Activated CD4-positive, alpha-beta T cell treated with anti-CD3 and anti-CD28 coated beads for 1 hour (primary cell): Measurements from ENCODE around the gene MOSPD3.

ENCODE experiments used
- DNase-seq: peaks from one replicate; pipeline ENCODE4 v3.0.0-alpha.2; 2020

Gene MOSPD3

GRCh38 chr7:100575746-100576383 is 36.5 kb upstream of the MOSPD3 start:
- DNase-seq = no peak

DNA sequence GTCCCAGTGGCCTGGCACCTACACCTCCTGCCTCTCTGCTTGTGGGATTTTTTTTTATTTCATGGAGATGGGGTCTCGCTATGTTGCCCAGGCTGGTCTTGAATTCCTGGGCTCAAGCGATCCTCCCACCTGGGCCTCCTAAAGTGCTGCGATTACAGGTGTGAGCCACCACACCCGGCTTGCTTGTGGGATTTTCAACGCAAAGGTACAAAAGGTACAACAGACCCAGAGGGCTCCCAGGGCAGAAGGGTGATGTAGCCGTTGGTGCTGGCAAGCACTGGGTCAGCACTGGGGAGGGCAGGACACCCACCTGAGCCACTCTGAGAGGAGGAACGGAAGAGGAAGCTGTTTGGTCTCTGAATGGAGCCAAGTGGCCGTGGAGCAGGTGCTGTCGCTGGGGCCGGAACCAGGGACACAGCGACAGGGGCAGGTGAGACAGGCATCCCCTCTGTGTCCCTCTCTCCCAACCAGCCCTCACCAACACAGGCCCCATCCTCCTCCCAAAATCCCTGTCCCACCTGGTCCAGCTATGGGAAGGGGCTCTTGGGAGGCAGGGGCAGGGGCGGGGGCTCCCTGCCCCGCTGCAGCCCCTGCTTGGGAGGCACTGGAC is 35.9 kb upstream of the MOSPD3 start:
- no peak for DNase-seq

GRCh38 chr7:100577103-100577502 is 35.2 kb upstream of the MOSPD3 start:
- DNase-seq = no peak

- DNase-seq = no peak
These were observed 34.8 kb upstream of the MOSPD3 start for GRCh38 chr7:100577507-100577906.

GRCh38 chr7:100578246-100579183 is 33.8 kb upstream of the MOSPD3 start:
- no peak for DNase-seq

DNA sequence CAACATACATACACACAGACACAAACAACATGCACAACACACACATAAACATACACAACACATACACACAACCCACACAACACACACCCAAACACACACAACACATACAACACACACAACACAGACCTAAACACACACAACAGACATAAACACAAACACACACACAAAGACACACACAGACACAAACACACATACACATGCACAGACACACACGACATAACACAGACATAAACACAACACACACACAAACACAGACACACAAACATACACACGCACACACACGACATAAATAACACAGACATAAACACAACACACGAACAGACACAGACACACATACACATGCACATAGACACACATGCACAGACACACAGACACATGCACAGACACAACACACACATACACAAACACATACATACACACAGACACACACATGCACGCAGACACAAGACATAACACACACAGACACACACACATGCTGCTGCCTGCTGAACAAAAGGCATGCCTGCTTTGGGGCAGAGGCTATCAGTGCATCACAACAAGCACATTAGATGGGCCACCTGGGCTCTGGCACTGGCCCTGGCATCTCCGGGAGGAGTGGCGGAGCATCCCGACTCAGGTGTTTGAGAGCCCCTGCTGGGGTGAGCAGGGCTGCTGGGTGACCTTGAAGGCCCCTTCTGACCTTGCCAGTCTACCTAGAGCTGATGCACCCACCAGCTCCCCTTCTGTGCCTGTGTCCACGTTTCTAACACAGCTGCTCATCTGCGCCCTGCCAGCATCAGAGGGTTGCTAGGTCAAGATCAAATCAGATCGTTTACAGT is 31.7 kb upstream of the MOSPD3 start:
- DNase-seq = no peak

- no peak for DNase-seq
These were observed 30.2 kb upstream of the MOSPD3 start for GRCh38 chr7:100582041-100582579.

GRCh38 chr7:100582650-100583049 is 29.7 kb upstream of the MOSPD3 start:
- DNase-seq = no peak

DNA sequence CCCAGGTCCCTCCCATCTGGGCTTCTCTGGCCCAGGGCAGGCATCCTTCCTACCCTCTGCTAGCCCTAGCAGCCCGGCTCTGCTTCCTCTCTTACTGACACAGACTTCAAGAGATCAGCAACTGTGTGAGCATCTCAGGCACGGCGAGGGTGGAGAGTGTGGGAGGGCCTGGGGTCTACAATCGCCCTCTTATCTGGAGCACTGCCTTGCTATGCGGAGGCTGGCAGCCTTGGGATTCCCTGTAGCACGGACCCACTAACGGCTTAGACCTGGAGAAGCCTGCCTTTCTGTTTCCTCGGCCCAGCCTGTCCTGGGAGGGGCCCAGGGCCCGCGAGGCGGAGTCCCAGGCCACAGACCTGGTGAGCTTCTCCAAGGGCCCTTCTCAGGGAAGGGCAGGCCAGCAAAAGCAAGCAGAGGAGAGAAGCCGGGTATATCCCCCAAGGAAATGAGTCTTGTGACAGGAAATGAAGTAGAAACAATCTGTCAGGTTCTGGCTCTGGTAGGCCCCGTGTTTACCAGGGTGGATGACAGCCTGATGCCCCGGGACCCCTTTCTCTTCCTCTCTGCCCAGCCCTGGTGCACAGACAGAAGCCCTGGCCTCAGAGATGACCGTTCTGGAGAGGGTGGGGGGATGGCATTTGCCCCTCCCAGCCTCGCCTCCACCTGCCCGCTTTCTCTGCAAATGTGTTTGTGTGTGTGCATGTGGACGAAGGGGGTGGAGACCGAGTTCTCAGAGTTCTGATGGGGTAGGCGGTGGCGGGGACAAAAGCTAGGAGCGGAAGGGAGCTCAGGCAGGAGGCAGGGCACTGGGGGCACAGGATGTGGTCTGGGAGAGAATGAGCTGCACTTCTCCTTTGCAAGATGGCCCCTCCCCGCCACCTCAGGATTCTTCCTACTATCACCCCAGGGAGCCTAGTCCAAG is 28.9 kb upstream of the MOSPD3 start:
- no peak for DNase-seq

- DNase-seq = no peak
These were observed 28.2 kb upstream of the MOSPD3 start for GRCh38 chr7:100584054-100584682.

DNA sequence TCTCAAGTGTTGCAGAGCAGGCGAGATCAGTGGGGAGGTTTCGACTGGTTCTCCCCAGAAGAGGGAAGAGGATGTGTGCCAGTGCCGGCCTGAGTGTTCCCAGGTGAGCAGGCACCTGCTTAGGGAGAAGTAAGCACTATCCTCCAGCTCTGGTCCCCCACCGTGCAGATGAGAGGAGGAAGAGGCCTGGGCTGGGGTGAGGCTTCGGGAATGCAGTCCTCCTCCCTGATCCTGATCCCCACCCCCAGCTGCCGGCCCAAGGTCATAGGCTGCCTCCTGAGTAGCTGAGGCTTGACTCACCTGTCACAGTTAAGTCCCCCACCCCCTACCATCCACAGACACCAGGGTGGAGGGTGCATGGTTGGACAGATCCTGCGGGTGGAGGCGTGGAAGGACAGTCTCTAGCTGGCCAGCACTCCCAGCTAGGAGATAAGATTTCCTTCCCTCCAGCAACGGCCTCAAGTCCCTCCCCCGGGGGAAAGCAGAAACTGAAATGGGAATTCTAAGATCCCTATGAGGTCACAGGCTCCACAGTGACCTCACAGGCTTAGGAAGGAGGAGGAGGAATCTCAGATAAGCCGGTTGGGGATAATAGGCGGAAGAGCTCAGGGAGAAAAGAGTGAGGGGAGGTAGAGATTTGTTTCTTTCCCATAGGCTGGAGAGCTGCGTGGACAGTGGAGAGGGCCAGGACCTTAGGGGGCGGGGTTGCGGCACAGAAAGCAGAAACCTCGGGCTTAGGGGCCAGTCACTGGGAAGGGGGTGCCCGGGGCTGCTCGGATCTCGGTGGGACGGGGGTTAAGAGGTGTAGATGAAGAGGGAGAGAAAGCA is 27.4 kb upstream of the MOSPD3 start:
- DNase-seq = no peak

DNA sequence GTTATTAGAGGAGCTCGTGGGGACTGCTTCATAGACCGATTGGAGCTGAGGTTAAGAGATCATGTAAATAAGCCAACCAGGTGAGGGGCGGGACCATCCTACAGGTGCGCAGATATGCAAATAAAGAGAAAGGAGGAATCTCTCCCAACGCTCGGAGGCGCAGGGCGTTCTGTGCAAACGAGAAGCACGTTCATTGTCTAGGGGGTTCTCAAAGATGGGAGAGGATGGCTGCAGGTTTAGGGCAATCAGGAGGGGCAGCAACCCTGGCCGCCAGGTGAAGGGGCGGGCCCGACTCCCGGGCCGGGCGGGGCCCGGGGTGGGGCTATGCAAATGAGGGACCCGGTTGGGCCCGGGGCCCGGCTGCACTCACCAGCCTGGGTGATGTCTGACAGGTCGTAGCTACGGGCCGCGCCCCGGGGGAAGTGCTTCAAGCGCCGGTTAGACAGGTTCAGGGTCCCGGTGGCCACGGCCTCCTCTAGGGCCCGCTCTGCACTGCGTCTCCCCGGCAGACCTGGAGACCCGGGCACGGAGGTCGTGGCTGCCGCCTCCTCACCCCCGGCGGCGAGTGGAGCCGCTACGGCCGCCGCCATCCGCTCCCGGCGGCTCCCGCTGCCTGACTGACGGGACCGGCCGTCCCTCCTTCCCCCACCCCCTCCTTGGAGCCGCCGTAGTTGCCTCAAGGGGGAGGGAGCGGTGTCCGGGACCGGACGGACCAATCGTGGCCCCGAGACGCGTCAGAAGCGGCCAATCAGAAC is 26.7 kb upstream of the MOSPD3 start, which contains the start of gene LRCH4:
Gene LRCH4, minus strand, starts transcription at position 619 of the 755 bp plus-strand sequence. Its CDS starts 29 bp downstream, at position 590.
- DNase-seq = peak; percentile 41

DNA sequence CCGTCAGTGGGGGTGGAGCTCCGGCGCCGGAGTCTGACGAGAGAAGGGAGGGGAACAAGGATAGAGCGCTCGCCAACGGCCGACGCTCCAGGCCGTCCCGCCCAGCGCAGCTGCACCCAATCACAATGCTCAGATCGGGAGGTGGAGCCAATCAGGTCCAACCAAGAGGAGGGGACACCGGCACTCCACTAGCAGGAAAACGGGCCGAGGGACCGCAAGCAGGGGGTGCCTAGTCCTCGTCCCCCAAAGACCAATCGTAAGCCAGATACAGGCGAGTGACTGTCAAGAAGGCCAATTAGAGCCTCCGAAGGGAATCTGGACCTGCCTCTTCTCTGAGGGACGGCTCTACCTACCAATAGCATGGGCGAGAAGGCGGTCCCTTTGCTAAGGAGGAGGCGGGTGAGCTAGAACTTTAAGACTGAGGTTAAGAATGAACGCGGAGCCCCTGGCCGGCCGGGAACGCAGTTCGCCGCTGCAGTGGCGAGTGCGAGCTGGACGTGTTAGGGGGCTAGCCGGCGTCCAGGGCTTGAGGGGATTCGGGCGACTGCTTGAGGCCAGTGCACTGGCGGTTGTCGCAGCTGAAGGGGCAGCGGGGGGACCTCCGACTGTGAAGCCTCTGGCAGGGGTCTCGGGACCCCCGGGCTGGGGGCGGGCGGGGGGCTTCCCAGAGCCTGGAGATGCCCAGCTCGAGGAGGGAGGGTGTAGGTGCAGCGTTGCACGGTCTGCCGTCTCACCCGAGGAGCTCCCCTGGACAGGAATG is 25.9 kb upstream of the MOSPD3 start, which contains the start of gene FBXO24:
Gene FBXO24, plus strand, starts transcription at position 63 of the 760 bp plus-strand sequence. Its CDS starts 298 bp downstream, at position 361.
- DNase-seq = peak; percentile 99

DNA sequence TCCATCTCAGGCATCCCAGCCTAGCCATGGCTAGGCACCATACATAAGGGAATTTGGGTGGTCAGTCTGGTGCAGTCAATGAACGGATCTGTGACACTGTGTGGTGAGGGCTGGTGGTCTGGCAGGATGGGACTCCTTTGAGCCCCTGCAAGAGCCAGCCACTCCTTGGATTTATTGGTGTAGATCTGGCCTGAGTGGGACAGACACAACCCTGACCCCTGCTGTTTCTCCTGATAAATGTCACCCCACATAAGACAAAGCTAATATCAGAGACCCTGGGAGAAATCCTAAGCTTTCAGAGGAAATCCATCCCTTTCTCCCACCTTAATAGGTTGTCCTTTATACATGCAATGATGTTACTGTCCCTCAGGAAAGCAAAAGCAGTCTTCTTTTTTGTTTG is 23.9 kb upstream of the MOSPD3 start:
- DNase-seq = no peak

DNA sequence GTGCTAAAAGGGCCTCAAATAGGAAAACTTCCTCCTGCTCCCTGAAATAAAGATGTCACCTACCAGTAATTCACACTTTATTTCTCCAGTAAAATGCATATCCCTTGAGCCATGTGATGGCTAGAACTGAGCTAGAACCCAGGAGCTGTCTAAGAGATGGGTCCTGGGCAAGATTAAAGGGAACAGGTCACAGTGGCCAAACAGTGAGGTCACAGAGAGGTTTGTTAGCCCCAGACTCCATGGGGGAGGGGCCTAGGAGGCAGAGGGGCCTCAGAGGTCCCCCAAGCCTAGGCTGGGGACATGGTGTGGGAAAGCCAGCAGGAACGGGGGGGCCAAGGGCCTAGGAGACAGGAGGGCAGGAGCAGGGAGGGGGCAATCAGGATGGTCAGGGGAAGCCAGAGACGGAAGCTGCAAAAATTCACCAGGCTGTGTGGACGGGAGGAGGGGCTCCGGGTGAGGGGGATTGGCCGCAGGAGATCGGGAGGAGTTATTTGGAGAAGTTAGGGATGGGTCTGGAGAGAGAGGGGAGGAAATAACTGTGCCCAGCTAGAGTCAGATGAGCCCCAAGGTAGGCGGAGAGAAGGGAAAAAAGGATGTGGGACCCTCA is 22.9 kb upstream of the MOSPD3 start:
- DNase-seq = no peak

GRCh38 chr7:100590077-100590737 is 22.1 kb upstream of the MOSPD3 start:
- DNase-seq = no peak

- DNase-seq = no peak
These were observed 20.7 kb upstream of the MOSPD3 start for GRCh38 chr7:100591596-100591995.
